Measurements from ENCODE around the gene MRTFA. TPM values are rescaled to one million over a fixed set of nuclear protein-coding genes. Genes with fewer than 3 reads are reported as not detected.

MRTFA gene
- polyA plus RNA-seq, 2 of the 4 experiments (the other 2 are of a cell fraction), result 6.8 to 48.3 TPM

DNA sequence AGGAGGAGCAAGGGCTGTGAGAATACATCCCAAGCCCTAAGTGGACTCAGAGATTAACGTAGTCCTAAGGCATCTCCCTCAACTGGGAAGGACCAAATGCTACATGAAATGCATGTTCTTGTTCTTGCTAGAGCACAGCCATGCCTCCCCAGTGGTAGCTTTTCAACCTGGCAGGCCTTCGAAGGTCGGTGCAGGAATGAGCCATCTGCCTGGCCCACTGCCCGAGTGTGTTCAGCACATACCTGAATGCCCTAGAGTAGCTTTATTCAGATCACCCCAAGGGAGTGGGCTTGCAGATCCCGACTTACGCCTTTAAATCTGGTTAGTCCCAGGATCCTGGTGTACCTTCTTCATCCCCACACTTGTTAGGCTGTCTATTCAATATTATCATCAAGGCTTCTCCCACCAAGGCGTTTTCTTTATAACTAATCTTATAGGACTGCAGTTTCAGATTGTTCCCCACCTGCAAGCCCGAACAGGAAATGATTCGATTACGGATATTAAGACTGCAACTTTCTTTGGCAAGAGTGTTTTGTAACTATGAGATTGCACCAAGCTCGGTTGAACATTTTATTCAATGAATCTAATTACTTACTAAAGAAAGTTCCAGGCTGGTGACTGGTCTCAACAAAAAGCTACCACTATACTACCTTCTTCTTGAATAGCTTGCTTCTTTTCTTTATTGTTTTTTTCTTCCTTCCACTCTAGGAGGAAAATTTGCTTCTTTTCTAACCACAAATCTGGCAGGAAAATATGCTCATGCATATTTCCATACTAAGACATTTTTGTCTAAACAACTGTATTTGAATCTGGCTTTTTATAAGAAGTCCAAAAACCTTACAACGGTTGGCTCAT, 150.5 kb downstream of the MRTFA start:
- TF ChIP-seq BHLHE40 (IDR thresholded peaks at IDR 0.05; ENCODE audit: low read depth, low read length) (no peak), EHF (CRISPR knock-in tag; IDR thresholded peaks at IDR 0.05) (no peak), HOXB13 (CRISPR knock-in tag; IDR thresholded peaks at IDR 0.05; ENCODE audit: low read depth) (no peak), EP300 (IDR thresholded peaks at IDR 0.05) (no peak), BCL3 (IDR thresholded peaks at IDR 0.05) (no peak), MAFK (IDR thresholded peaks at IDR 0.05; ENCODE audit: partially characterized antibody) (no peak), GATA3 (IDR thresholded peaks at IDR 0.05; ENCODE audit: borderline replicate concordance) (no peak), PHF8 (IDR thresholded peaks at IDR 0.05; ENCODE audit: borderline replicate concordance, low read depth) (no peak), SMC3 (IDR thresholded peaks at IDR 0.05) (no peak), RNF2 (IDR thresholded peaks at IDR 0.05; ENCODE audit: borderline replicate concordance, low read depth) (no peak), KDM5A (IDR thresholded peaks at IDR 0.05) (no peak)
- TF ChIP-seq, protein P1, sequence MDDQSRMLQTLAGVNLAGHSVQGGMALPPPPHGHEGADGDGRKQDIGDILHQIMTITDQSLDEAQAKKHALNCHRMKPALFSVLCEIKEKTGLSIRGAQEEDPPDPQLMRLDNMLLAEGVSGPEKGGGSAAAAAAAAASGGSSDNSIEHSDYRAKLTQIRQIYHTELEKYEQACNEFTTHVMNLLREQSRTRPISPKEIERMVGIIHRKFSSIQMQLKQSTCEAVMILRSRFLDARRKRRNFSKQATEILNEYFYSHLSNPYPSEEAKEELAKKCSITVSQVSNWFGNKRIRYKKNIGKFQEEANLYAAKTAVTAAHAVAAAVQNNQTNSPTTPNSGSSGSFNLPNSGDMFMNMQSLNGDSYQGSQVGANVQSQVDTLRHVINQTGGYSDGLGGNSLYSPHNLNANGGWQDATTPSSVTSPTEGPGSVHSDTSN (IDR thresholded peaks at IDR 0.05), result no peak
- TF ChIP-seq, protein P2, sequence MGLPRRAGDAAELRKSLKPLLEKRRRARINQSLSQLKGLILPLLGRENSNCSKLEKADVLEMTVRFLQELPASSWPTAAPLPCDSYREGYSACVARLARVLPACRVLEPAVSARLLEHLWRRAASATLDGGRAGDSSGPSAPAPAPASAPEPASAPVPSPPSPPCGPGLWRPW (IDR thresholded peaks at IDR 0.05), result no peak
- Histone ChIP-seq H3K4me1 (peaks cover 60% of the 10 kb centered on the region), H3K27ac (peak overlapping the region in 1 of 2 experiments; percentile 73; a peak in 5 of 6 replicates), H3K4me2 (peak overlapping the region; percentile 27; the same call in 1 of the 3 replicates), H3K9me3 (no peaks in the 10 kb centered on the region), H3K4me3 (no peak overlapping the region)
- DNase-seq (ENCODE audit: low read depth in 1 of 2, low spot score in 1 of 2), result no peak
- no peak for FAIRE-seq
- ChIA-PET POLR2A (interaction anchor here (0.6 kb wide), 1 partner anchor 27 kb away, joined by 3 read pairs; no protein-coding TSS in a partner anchor), CTCF (interaction anchor here (0.9 to 4.0 kb wide), 4 partner anchors 33 to 159 kb away, joined by 3 to 27 read pairs (median 4); no protein-coding TSS in a partner anchor)
- ATAC-seq, result peak in 1 of 2 experiments; percentile 38; a peak in 3 of 6 replicates
- WGBS (ENCODE audit: missing lambda C conversion rate), result 92% methylated on average over 12 of the region's 12 CpGs

GRCh38 chr22:40484906-40485669, 151.4 kb downstream of the MRTFA start:
- H3K4me1 ChIP-seq, result peaks cover 69% of the 10 kb centered on the region
- peak overlapping the region; percentile 27; the same call in 2 of the 3 replicates for H3K4me2 ChIP-seq
- ChIA-PET CTCF (interaction anchor here (0.7 to 0.9 kb wide), 3 partner anchors 13 to 81 kb away, joined by 3 to 4 read pairs (median 3); no protein-coding TSS in a partner anchor), POLR2A (interaction anchor here (0.6 kb wide), 1 partner anchor 26 kb away, joined by 3 read pairs; no protein-coding TSS in a partner anchor)
- peak overlapping the region; percentile 30 to 73; a peak in 5 of 6 replicates for H3K27ac ChIP-seq
- WGBS (ENCODE audit: missing lambda C conversion rate), result 80% methylated on average over 7 of the region's 7 CpGs
- DNase-seq (ENCODE audit: low read depth in 1 of 2, low spot score in 1 of 2) (no peak), ATAC-seq (no peak), FAIRE-seq (no peak)
- no peak for TF ChIP-seq HEYL (CRISPR knock-in tag; IDR thresholded peaks at IDR 0.05)
- peak in 1 of 2 experiments; percentile 25; a peak in 1 of 4 replicates for TF ChIP-seq CEBPB (IDR thresholded peaks at IDR 0.05)
- TF ChIP-seq EHMT2 (IDR thresholded peaks at IDR 0.05; ENCODE audit: low read depth), result no peak
- no peaks in the 10 kb centered on the region for H3K9me3 ChIP-seq
- no peak overlapping the region for H3K4me3 ChIP-seq

DNA sequence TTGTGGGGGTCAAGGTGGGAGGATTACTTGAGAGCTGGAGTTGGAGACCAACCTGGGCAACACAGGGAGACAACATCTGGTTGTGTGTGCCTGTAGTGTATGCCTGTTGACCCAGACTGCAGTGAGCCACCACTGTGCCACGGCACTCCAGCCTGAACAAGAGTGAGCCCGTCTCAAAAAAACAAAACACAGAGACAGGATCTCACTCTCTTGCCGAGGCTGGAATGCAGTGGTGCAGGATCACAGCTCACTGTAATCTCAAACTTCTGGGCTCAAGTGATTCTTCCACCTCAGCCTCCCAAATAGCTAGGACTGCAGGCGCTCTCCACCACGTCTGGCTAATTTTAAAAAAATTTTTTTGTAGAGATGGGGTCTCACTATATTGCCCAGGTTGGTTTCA, 153.6 kb downstream of the MRTFA start:
- ChIA-PET POLR2A (no interaction called here), CTCF (interaction anchor here (1.1 to 2.2 kb wide), 3 partner anchors 43 to 163 kb away, joined by 4 to 5 read pairs (median 5); no protein-coding TSS in a partner anchor)
- ATAC-seq (no peak), FAIRE-seq (no peak), DNase-seq (ENCODE audit: low read depth in 1 of 2, low spot score in 1 of 2) (no peak)
- 96% methylated on average over 5 of the region's 5 CpGs for WGBS (ENCODE audit: missing lambda C conversion rate)
- no peaks in the 10 kb centered on the region for H3K9me3 ChIP-seq
- H3K4me2 ChIP-seq, result no peak overlapping the region; the same call in 2 of the 3 replicates
- TF ChIP-seq TFCP2L1 (CRISPR knock-in tag; IDR thresholded peaks at IDR 0.05) (no peak), HDAC2 (IDR thresholded peaks at IDR 0.05) (no peak), RAD21 (conservative IDR thresholded peaks at IDR 0.05 in 1 of 2, IDR thresholded peaks at IDR 0.05 in 1 of 2) (no peak), SMC3 (IDR thresholded peaks at IDR 0.05) (no peak), TP53 (CRISPR knock-in tag; IDR thresholded peaks at IDR 0.05) (no peak), NPAS2 (CRISPR knock-in tag; IDR thresholded peaks at IDR 0.05; ENCODE audit: borderline replicate concordance) (no peak)
- H3K4me3 ChIP-seq, result no peak overlapping the region
- peaks cover 85% of the 10 kb centered on the region for H3K4me1 ChIP-seq
- peak overlapping the region in 1 of 2 experiments; percentile 52; a peak in 2 of 6 replicates for H3K27ac ChIP-seq

Data from A549 (cell line).